H54 (cell line): ENCODE results near the gene CASK.

Experiments
- DNase-seq: peaks from one replicate; pipeline ENCODE4 v3.0.0; 2011; ENCODE audit warnings: low spot score, mixed read lengths; ENCODE audit not compliant: insufficient read length
- FAIRE-seq: peaks from 3 replicates; lab custom pipeline; 2011; peaks lifted over from hg19 to GRCh38; lab: Jason Lieb, UNC
- POLR2A ChIP-seq: IDR thresholded peaks from 2 replicates; pipeline ENCODE4 v1.6.1; 2011; ENCODE audit warnings: low read depth, mild to moderate bottlenecking, low read length

Gene CASK

GRCh38 chrX:41761169-41761568 lies 162.2 kb downstream of the CASK start:
- FAIRE-seq (no peak), DNase-seq (no peak)

GRCh38 chrX:41759817-41760216 lies 163.5 kb downstream of the CASK start:
- no peak for DNase-seq
- no peak for FAIRE-seq
- no peak for TF ChIP-seq POLR2A

More at GRCh38 chrX:41761169-41761568, 162.2 kb downstream of the CASK start:
- no peak for TF ChIP-seq POLR2A

GRCh38 chrX:41758401-41758800 lies 165.0 kb downstream of the CASK start:
- DNase-seq (no peak), FAIRE-seq (no peak)
- no peak for TF ChIP-seq POLR2A

- TF ChIP-seq POLR2A: no peak
- DNase-seq: no peak
- FAIRE-seq: no peak
Measured at GRCh38 chrX:41750716-41751115, 172.6 kb downstream of the CASK start.

- FAIRE-seq (no peak), DNase-seq (no peak)
- TF ChIP-seq POLR2A: no peak
Measured at GRCh38 chrX:41739871-41740270, 183.5 kb downstream of the CASK start.

- TF ChIP-seq POLR2A: no peak
- no peak for DNase-seq
- FAIRE-seq: no peak
Measured at GRCh38 chrX:41737065-41737464, 186.3 kb downstream of the CASK start.

- no peak for TF ChIP-seq POLR2A
- FAIRE-seq (no peak), DNase-seq (no peak)
Measured at GRCh38 chrX:41734530-41734929, 188.8 kb downstream of the CASK start.

GRCh38 chrX:41733939-41734338 lies 189.4 kb downstream of the CASK start:
- no peak for TF ChIP-seq POLR2A
- DNase-seq (no peak), FAIRE-seq (no peak)

GRCh38 chrX:41732260-41732659 lies 191.1 kb downstream of the CASK start:
- TF ChIP-seq POLR2A: no peak
- FAIRE-seq (no peak), DNase-seq (no peak)

- DNase-seq (no peak), FAIRE-seq (no peak)
- TF ChIP-seq POLR2A: no peak
Measured at GRCh38 chrX:41730081-41730480, 193.3 kb downstream of the CASK start.

- no peak for FAIRE-seq
- no peak for TF ChIP-seq POLR2A
- DNase-seq: no peak
Measured at GRCh38 chrX:41728125-41728524, 195.2 kb downstream of the CASK start.

- DNase-seq (no peak), FAIRE-seq (no peak)
- no peak for TF ChIP-seq POLR2A
Measured at GRCh38 chrX:41723826-41724225, 199.5 kb downstream of the CASK start, which contains the start of gene GPR82. TSS of gene GPR82 (plus strand) at chrX:41724181. CDS start at chrX:41727027, 2,846 bp downstream.

GRCh38 chrX:41722816-41723618 lies 200.3 kb downstream of the CASK start:
- no peak for TF ChIP-seq POLR2A
- FAIRE-seq (no peak), DNase-seq (no peak)

- TF ChIP-seq POLR2A: no peak
- DNase-seq (no peak), FAIRE-seq (no peak)
Measured at GRCh38 chrX:41722214-41722613, 201.1 kb downstream of the CASK start.

- no peak for TF ChIP-seq POLR2A
- FAIRE-seq (no peak), DNase-seq (no peak)
Measured at GRCh38 chrX:41721590-41721989, 201.8 kb downstream of the CASK start.
